HAP-1 (cell line): ENCODE measurements around the gene SRSF1.

Experiments
- DNase-seq, 2 experiments: peaks; one replicate each; pipeline ENCODE4 v3.0.0-alpha.2; 2016 to 2020; ENCODE audit warnings: low spot score in 2 of 2
- H3K27me3 ChIP-seq: fragments of 250-450 bp; sonication (Bioruptor Pico); 2 replicates; pipeline ENCODE4 v1.5.1; 2020; ENCODE audit warnings: low read depth, mild to moderate bottlenecking, moderate library complexity
- H3K36me3 ChIP-seq: fragments of 250-450 bp; sonication (Bioruptor Pico); replicated peaks from 2 replicates; pipeline ENCODE4 v1.5.1; 2020; ENCODE audit warnings: mild to moderate bottlenecking
- H3K4me1 ChIP-seq: fragments of 250-450 bp; sonication (Bioruptor Pico); 2 replicates; pipeline ENCODE4 v1.5.1; 2020; ENCODE audit warnings: mild to moderate bottlenecking
- H3K4me3 ChIP-seq: fragments of 250-450 bp; sonication (Bioruptor Pico); 2 replicates; pipeline ENCODE4 v1.5.1; 2020; ENCODE audit warnings: mild to moderate bottlenecking, moderate library complexity
- H3K9me3 ChIP-seq: fragments of 250-450 bp; sonication (Bioruptor Pico); 2 replicates; pipeline ENCODE4 v1.5.1; 2020; ENCODE audit warnings: mild to moderate bottlenecking, moderate library complexity
- in situ Hi-C: fragments of 300-500 bp; cut with MboI; formaldehyde crosslinking; loops from 3 replicates; pipeline ENCODE4 v1.14.3; 2020; ENCODE audit warnings: low sequenced_read_pairs, inconsistent platforms, mixed read lengths

SRSF1 gene

GRCh38 chr17:58043221-58044181, 36.5 kb upstream of the SRSF1 start:
- no peak for DNase-seq
- Histone ChIP-seq H3K4me1 (no peaks in the 10 kb centered on the region; the same call in 1 of the 2 replicates), H3K36me3 (no peaks in the 10 kb centered on the region), H3K27me3 (peaks cover 6% of the 10 kb centered on the region; the same call in 1 of the 2 replicates), H3K9me3 (no peaks in the 10 kb centered on the region), H3K4me3 (no peak overlapping the region)
- in situ Hi-C loops, result no loop called here

GRCh38 chr17:58041161-58041560, 34.1 kb upstream of the SRSF1 start:
- DNase-seq, result no peak
- no peaks in the 10 kb centered on the region for H3K9me3 ChIP-seq
- H3K4me1 ChIP-seq, result no peaks in the 10 kb centered on the region; the same call in 1 of the 2 replicates
- peaks cover 6% of the 10 kb centered on the region; the same call in 1 of the 2 replicates for H3K27me3 ChIP-seq
- H3K4me3 ChIP-seq, result no peak overlapping the region
- in situ Hi-C loops, result no loop called here
- H3K36me3 ChIP-seq, result no peaks in the 10 kb centered on the region

DNA sequence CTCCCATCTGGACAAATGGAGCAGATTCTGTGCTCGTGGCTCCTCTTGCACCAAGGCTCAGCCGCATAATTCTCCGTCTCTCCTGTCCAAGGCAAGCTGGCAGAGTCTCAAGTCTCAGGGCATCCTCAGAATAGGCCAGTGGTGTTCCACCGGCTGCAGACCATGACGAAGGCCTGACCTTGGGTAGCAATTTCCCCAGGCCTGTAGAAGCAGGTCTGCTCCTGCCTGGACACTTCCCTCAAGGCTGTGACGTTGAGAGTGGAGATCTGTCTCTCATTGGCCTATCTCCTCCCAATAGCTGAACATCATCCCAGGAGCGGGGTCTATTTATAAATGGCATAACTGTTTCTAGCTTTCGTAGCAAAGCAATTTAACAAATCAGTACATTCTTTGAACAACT, 33.3 kb upstream of the SRSF1 start:
- H3K36me3 ChIP-seq, result no peaks in the 10 kb centered on the region
- H3K4me1 ChIP-seq, result no peaks in the 10 kb centered on the region; the same call in 1 of the 2 replicates
- no peaks in the 10 kb centered on the region for H3K9me3 ChIP-seq
- H3K4me3 ChIP-seq, result no peak overlapping the region
- peaks cover 6% of the 10 kb centered on the region; the same call in 1 of the 2 replicates for H3K27me3 ChIP-seq
- no peak for DNase-seq
- in situ Hi-C loops, result no loop called here

- in situ Hi-C loops, result no loop called here
- H3K9me3 ChIP-seq, result no peaks in the 10 kb centered on the region
- peaks cover 6% of the 10 kb centered on the region; the same call in 1 of the 2 replicates for H3K27me3 ChIP-seq
- H3K4me1 ChIP-seq, result no peaks in the 10 kb centered on the region; the same call in 1 of the 2 replicates
- DNase-seq, result no peak
- H3K4me3 ChIP-seq, result no peak overlapping the region
- no peaks in the 10 kb centered on the region for H3K36me3 ChIP-seq
Measured at GRCh38 chr17:58039975-58040374, 32.9 kb upstream of the SRSF1 start.

DNA sequence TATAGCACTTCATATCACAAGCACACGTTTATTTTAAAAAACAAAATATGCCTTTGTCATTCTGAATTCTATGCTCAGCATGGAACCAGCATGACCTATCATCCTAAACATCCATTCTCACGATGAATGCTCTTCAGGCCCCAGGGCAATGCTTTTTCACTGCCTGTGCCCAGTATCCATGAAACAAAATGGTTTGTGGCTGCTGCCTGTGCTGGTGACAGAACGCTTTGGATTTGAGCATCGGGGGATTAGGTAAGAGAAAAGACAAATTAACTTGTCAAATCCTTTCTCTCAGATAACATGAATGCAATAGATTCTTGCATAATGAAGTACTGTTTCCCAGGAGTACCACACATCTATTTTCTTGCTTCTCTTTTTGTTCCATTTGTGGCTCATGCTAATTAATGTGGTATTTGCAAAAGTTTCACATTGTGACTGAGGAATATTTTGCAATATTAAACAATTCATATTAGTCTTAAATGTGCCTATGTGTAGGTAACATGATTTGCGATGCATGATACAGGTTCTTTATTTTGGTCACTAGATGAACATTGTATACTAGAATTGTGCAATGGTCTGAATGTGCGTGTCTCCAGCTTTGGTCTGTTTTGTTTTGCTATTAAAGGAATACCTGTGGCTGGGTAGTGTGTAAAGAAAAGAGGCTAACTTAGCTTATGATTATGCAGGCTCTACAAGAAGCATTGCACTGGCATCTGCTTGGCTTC, 25.8 kb upstream of the SRSF1 start:
- no peak overlapping the region for H3K4me3 ChIP-seq
- H3K27me3 ChIP-seq, result no peaks in the 10 kb centered on the region; the same call in 1 of the 2 replicates
- in situ Hi-C loops, result no loop called here
- peak; percentile 73 to 86 for DNase-seq
- H3K36me3 ChIP-seq, result no peaks in the 10 kb centered on the region
- H3K9me3 ChIP-seq, result no peaks in the 10 kb centered on the region
- peaks cover 12% of the 10 kb centered on the region for H3K4me1 ChIP-seq

GRCh38 chr17:58028578-58028977, 21.5 kb upstream of the SRSF1 start:
- H3K36me3 ChIP-seq, result no peaks in the 10 kb centered on the region
- no peak overlapping the region for H3K4me3 ChIP-seq
- DNase-seq, result no peak
- in situ Hi-C loops, result no loop called here
- H3K27me3 ChIP-seq, result peaks cover 5% of the 10 kb centered on the region
- H3K4me1 ChIP-seq, result peaks cover 12% of the 10 kb centered on the region
- H3K9me3 ChIP-seq, result no peaks in the 10 kb centered on the region

- no peaks in the 10 kb centered on the region for H3K36me3 ChIP-seq
Measured at GRCh38 chr17:58020401-58020800, 13.4 kb upstream of the SRSF1 start.

DNA sequence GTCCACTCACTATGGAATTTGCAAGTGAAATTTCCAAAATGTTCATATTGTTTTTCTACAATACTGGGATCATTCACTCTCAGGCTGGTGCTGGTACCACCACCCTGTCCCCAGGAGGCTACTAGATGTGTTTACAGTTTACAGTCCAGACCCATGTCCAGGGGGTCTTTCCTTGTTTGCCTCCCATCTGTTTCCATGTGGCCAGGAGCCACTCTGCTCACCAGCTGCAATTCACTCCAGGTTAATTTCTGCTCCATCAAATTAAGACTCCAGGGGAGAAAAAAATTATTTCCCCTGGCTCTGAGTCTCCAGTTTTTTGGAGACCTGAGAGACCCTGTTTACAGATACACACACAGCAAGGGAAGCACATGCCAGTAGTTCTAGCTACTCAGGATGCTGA, 12.5 kb upstream of the SRSF1 start:
- H3K36me3 ChIP-seq, result no peaks in the 10 kb centered on the region
- H3K9me3 ChIP-seq, result no peaks in the 10 kb centered on the region
- no peak for DNase-seq
- H3K27me3 ChIP-seq, result no peaks in the 10 kb centered on the region
- H3K4me1 ChIP-seq, result no peaks in the 10 kb centered on the region
- in situ Hi-C loops, result no loop called here
- H3K4me3 ChIP-seq, result no peak overlapping the region

More at GRCh38 chr17:58020401-58020800, 13.4 kb upstream of the SRSF1 start:
- no peak for DNase-seq
- peaks cover 4% of the 10 kb centered on the region for H3K27me3 ChIP-seq
- H3K9me3 ChIP-seq, result no peaks in the 10 kb centered on the region
- H3K4me1 ChIP-seq, result no peaks in the 10 kb centered on the region
- in situ Hi-C loops, result no loop called here
- H3K4me3 ChIP-seq, result no peak overlapping the region

DNA sequence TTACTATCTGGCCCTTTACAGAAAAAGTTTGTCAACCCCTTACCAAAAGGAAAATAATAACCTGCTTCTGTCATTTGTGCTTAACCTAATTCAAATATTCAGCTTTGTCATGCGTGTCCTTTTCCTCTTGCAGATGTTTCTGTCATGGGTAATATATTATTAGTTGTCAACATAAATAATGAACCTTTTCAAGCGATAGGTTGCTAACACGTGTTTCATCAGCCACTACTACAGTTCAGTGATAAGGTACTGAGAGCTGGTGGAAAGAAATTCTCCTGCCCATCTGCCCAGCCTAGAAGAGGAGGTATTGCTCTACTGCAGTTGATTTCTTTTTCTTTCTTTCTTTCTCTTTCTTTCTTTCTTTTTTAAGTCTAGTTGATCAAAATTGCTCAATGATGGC, 12.0 kb upstream of the SRSF1 start:
- Histone ChIP-seq H3K4me1 (no peaks in the 10 kb centered on the region), H3K4me3 (no peak overlapping the region), H3K9me3 (no peaks in the 10 kb centered on the region), H3K36me3 (no peaks in the 10 kb centered on the region), H3K27me3 (no peaks in the 10 kb centered on the region)
- no peak for DNase-seq
- in situ Hi-C loops, result no loop called here

GRCh38 chr17:58010067-58010799, 3.2 kb upstream of the SRSF1 start:
- Histone ChIP-seq H3K27me3 (no peaks in the 10 kb centered on the region), H3K9me3 (no peaks in the 10 kb centered on the region; the same call in none of the 2 replicates), H3K36me3 (peaks cover 15% of the 10 kb centered on the region), H3K4me3 (no peak overlapping the region), H3K4me1 (no peaks in the 10 kb centered on the region; the same call in 1 of the 2 replicates)
- DNase-seq, result no peak
- in situ Hi-C loops, result no loop called here

DNA sequence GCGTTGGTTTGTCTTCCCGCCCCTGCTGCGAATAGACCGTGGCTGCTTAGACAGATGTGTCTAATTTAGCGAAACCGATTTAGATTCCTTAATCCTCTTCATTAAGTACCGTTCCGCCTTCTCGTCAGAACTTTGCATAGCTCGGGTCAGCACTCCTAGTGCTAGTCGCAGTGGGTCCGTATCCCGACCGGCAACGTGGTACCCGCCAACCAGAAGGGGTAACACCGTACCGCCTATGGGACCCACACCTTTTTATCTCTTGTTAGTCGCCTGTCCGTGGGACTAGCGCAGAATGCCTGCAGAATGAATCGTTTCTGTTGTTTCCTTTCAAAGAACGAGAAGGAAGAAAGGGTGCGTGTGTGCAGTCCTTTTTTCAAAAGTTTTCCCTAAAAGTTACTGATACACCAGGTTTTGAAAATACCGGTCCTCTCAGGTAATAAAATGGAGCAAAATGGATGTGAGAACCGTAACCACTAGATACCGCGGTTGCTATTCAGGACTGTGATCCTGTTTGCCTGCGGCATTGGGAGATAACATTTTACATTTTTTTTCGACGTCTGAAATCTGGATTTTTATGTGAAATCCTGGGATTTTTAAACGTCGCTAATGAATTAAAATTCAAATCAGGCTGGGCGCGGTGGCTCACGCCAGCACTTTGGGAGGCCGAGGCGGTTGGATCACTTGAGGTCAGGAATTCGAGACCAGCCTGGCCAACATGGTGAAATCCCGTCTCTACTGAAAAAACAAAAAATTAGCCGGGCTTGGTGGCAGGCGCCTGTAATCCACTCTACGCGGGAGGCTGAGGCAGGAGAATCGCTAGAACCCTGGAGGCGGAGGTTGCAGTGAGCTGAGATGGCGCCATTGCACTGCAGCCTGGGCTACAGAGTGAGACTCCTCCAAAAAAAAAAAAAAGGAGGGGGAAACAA, 998 bp upstream of the SRSF1 start:
- peak overlapping the region; percentile 96 for H3K4me3 ChIP-seq
- H3K27me3 ChIP-seq, result no peaks in the 10 kb centered on the region
- peaks cover 16% of the 10 kb centered on the region for H3K4me1 ChIP-seq
- in situ Hi-C loops, result loop anchor here (10.0 kb wide), 1 partner anchor 107 kb away; no protein-coding TSS in a partner anchor
- peaks cover 36% of the 10 kb centered on the region for H3K36me3 ChIP-seq
- DNase-seq, result no peak
- H3K9me3 ChIP-seq, result no peaks in the 10 kb centered on the region; the same call in none of the 2 replicates

GRCh38 chr17:58006560-58006923, 504 bp downstream of the SRSF1 start:
- H3K9me3 ChIP-seq, result no peaks in the 10 kb centered on the region; the same call in none of the 2 replicates
- peaks cover 25% of the 10 kb centered on the region for H3K4me1 ChIP-seq
- DNase-seq, result peak; percentile 62 to 87
- in situ Hi-C loops, result loop anchor here (10.0 kb wide), 1 partner anchor 108 kb away; no protein-coding TSS in a partner anchor
- peak overlapping the region; percentile 96 for H3K4me3 ChIP-seq
- no peaks in the 10 kb centered on the region for H3K27me3 ChIP-seq
- peaks cover 51% of the 10 kb centered on the region for H3K36me3 ChIP-seq
